HL-60 (cell line): ENCODE data around the gene RPA1.
A peak's percentile ranks its signal among the peaks of the same experiment; 100 is the strongest.

ENCODE experiments used
- CTCF ChIP-seq: IDR thresholded peaks from one replicate; pipeline ENCODE4 v1.5.1; 2011; ENCODE audit warnings: low read length, control low read depth, inconsistent platforms; ENCODE audit not compliant: insufficient read depth
- GABPA ChIP-seq: IDR thresholded peaks from 2 replicates; pipeline ENCODE4 v1.6.1; 2012; ENCODE audit warnings: low read depth
- POLR2AphosphoS5 ChIP-seq: IDR thresholded peaks from 2 replicates; pipeline ENCODE4 v1.6.1; 2012; ENCODE audit warnings: low read depth
- REST ChIP-seq: IDR thresholded peaks from 2 replicates; pipeline ENCODE4 v1.6.1; 2012; ENCODE audit warnings: low read depth; ENCODE audit not compliant: insufficient replicate concordance
- SPI1 ChIP-seq: IDR thresholded peaks from 2 replicates; pipeline ENCODE4 v1.6.1; 2012; ENCODE audit warnings: low read depth, mild to moderate bottlenecking, borderline replicate concordance

DNA sequence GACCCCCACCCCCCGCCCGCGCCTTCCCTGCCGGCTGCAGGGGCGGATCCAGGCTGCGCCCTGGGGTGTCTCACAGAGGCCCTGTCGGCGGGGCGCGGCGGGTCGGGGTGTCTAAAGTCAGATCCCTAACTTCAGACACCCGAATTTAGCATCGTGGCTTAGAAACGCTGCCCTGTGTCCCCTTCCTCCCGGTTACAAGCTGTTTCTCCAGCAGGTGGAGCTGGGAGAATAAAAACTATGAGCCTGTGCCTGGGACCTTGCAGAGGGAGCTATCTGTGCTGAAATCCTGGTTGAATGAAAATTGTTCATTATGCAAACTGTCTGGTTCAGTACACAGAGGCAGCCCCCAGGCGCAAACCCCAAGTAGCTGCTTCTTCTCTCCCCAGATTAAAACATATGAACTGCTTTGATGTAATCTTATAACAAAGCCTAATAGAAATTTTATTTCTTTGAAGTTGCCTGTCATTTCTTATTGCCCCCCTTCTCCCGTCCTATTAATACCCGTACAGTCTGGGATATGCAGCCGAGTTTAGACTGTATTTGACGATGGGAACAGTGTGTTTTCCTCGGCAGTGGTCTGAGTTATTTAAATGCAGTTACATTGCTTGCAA lies 79.0 kb downstream of the RPA1 start:
- peak; percentile 6 for TF ChIP-seq CTCF
- TF ChIP-seq REST, result no peak
- no peak for TF ChIP-seq POLR2AphosphoS5
- no peak for TF ChIP-seq SPI1
- TF ChIP-seq GABPA, result no peak
